Type B pancreatic cell (in vitro differentiated cells): ENCODE data around the gene RASSF5. TPM values are rescaled to one million over a fixed set of nuclear protein-coding genes. Genes with fewer than 3 reads are reported as not detected.

Source experiments
- DNase-seq: peaks from one replicate; pipeline ENCODE4 v3.0.0; 2021; ENCODE audit warnings: mixed read lengths; ENCODE audit not compliant: unreplicated experiment; ENCODE audit errors: extremely low spot score
- H3K27ac Mint-ChIP-seq: 2 replicates; pipeline ENCODE4 v1.8.0; 2021; ENCODE audit warnings: mild to moderate bottlenecking, mixed read lengths
- H3K27me3 Mint-ChIP-seq: 2 replicates; pipeline ENCODE4 v1.8.0; 2021; ENCODE audit warnings: mixed read lengths
- H3K36me3 Mint-ChIP-seq: 2 replicates; pipeline ENCODE4 v1.8.0; 2021; ENCODE audit warnings: mixed read lengths
- H3K4me1 Mint-ChIP-seq: one replicate; pipeline ENCODE4 v1.8.0; 2021; ENCODE audit warnings: mixed read lengths; ENCODE audit not compliant: unreplicated experiment
- H3K4me3 Mint-ChIP-seq: 2 replicates; pipeline ENCODE4 v1.8.0; 2021; ENCODE audit warnings: mild to moderate bottlenecking, mixed read lengths
- H3K9me3 Mint-ChIP-seq: 2 replicates; pipeline ENCODE4 v1.8.0; 2021; ENCODE audit warnings: mixed read lengths
- total RNA-seq: library from RNA; stranded (reverse); gene quantifications from 2 replicates; pipeline ENCODE4 v1.2.1, GENCODE V29; 2021; ENCODE audit warnings: low replicate concordance
- TF ChIP-seq, protein P1 (sequence below): fragments of 200-600 bp; sonication (generic); conservative IDR thresholded peaks from 2 replicates; pipeline ENCODE4 v1.5.0; 2021; ENCODE audit warnings: antibody characterized with exemption, mild to moderate bottlenecking

Gene RASSF5
- total RNA-seq, 1 donor from 2014 or later = 3.8 TPM

DNA sequence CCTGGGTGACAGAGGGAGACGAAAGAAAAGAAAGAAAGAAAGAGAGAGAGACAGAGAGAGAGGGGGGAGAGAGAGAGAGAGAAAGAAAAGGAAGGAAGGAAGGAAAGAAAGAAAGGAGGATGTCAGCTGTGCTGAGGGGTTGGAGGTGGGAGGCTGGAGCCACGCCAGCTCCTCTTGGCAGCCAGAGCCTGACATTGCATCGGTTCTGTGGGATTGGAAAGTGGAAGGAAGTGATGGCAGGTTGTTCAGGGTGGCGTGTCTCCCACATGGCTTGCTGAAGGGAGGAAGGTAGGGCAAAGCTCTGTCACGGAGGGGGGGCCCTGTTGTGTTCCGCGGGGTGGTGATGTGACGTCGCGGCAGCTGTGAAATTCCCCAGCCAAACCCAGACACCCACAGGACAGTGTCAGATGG is 74.2 kb downstream of the RASSF5 start:
- Mint-ChIP-seq H3K27ac (no peak overlapping the region), H3K9me3 (no peaks in the 10 kb centered on the region), H3K4me1 (peaks cover 3% of the 10 kb centered on the region)

DNA sequence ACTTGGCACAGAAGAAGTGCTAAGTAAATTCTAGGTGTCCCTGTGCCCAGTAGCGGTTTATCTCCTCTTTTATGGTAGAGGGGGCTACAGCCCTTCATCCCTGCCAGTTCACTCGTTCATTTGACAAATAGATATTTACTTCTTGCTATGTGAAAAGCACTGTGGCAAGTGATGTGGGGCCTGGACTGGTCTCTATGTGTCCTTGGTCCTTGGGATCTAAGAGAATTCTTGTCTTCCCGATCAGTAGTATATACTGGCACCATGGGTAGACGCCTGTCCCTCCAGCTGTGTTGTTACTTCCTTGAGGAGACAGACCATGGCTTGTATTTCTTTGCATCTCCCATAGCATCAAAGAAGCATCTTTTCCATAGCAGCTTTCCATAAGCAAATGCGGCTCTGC is 75.2 kb downstream of the RASSF5 start:
- no peaks in the 10 kb centered on the region for H3K36me3 Mint-ChIP-seq
- H3K27ac Mint-ChIP-seq = no peak overlapping the region
- no peaks in the 10 kb centered on the region for H3K9me3 Mint-ChIP-seq
- H3K27me3 Mint-ChIP-seq = peaks cover 6% of the 10 kb centered on the region
- TF ChIP-seq, protein P1, sequence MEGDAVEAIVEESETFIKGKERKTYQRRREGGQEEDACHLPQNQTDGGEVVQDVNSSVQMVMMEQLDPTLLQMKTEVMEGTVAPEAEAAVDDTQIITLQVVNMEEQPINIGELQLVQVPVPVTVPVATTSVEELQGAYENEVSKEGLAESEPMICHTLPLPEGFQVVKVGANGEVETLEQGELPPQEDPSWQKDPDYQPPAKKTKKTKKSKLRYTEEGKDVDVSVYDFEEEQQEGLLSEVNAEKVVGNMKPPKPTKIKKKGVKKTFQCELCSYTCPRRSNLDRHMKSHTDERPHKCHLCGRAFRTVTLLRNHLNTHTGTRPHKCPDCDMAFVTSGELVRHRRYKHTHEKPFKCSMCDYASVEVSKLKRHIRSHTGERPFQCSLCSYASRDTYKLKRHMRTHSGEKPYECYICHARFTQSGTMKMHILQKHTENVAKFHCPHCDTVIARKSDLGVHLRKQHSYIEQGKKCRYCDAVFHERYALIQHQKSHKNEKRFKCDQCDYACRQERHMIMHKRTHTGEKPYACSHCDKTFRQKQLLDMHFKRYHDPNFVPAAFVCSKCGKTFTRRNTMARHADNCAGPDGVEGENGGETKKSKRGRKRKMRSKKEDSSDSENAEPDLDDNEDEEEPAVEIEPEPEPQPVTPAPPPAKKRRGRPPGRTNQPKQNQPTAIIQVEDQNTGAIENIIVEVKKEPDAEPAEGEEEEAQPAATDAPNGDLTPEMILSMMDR = no peak
- no peak overlapping the region for H3K4me3 Mint-ChIP-seq
- no peak for DNase-seq
- H3K4me1 Mint-ChIP-seq = peaks cover 9% of the 10 kb centered on the region

More for the DNA sequence above, 74.2 kb downstream of the RASSF5 start:
- TF ChIP-seq, protein P1 = no peak
- Mint-ChIP-seq H3K27me3 (peaks cover 6% of the 10 kb centered on the region), H3K4me3 (no peak overlapping the region), H3K36me3 (no peaks in the 10 kb centered on the region)
- DNase-seq = no peak

DNA sequence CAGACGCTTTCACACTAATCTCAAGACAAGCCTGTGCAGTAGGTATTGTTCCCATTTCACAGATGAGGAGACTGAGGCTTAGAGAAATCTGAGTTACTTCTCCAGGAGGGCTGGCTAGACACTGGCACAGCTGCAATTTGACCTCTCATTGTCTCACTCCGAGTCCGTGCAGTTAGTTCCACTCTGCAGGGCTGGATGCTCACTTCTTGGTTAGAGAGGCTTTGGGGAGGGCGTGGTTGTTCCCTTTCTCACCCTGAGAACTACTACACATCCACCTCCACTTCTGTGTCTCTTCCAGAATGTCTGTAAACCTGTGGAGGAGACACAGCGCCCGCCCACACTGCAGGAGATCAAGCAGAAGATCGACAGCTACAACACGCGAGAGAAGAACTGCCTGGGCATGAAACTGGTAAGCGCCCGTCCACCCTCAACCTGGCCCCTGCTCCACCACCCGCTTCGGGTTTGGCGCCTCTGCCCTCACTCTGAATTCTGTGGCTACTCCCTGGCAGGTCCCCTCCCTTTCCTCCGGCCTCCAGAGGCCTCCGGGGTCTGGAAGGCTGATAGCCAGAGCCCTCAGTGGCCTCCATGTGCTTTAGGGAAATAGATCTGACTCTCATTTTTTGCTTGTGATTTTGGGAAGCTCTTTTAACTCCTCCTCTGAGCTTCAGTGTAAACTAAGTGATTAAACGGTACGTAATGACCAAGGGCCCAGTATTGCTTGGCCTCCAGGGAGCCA is 75.8 kb downstream of the RASSF5 start:
- H3K9me3 Mint-ChIP-seq = no peaks in the 10 kb centered on the region
- H3K27me3 Mint-ChIP-seq = peaks cover 6% of the 10 kb centered on the region
- TF ChIP-seq, protein P1 = no peak
- H3K36me3 Mint-ChIP-seq = no peaks in the 10 kb centered on the region
- H3K27ac Mint-ChIP-seq = no peak overlapping the region
- H3K4me1 Mint-ChIP-seq = peaks cover 11% of the 10 kb centered on the region
- no peak for DNase-seq
- no peak overlapping the region for H3K4me3 Mint-ChIP-seq

DNA sequence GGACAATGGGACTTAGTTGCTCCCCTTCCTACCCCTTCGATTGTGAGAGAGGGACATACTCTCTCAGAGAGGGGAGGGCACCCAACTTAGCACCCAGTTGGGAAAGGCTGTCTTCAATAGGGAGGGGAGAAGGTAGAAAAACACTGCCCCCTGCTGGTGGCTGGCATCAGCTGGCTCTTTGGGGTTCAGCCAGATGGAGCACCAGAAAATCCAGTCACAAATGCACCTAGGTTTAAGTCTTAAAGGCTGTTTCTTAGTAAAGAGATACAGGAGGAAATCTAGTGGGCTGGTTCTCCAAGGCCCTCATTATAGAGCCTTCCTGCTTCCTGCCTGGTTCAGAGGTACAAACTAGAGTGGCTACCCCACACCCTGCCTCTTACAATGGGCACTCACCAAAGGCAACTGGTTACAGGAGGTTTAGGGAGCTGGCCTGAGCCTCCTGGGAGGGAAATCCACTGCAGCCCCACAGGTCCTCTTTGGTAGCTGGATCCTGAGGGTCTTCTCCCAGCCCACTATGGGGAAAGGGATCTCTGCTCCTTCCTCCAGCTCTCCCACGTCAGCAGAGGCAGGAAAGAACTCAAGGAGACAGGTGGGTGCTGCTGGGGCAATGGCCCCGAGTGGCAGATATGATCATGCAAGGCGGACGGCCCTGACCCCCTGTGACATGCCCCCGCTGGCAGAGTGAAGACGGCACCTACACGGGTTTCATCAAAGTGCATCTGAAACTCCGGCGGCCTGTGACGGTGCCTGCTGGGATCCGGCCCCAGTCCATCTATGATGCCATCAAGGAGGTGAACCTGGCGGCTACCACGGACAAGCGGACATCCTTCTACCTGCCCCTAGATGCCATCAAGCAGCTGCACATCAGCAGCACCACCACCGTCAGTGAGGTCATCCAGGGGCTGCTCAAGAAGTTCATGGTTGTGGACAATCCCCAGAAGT is 76.6 kb downstream of the RASSF5 start:
- peaks cover 6% of the 10 kb centered on the region for H3K27me3 Mint-ChIP-seq
- peaks cover 11% of the 10 kb centered on the region for H3K4me1 Mint-ChIP-seq
- peaks cover 3% of the 10 kb centered on the region for H3K36me3 Mint-ChIP-seq
- H3K4me3 Mint-ChIP-seq = no peak overlapping the region
- no peaks in the 10 kb centered on the region for H3K9me3 Mint-ChIP-seq
- TF ChIP-seq, protein P1 = peak; percentile 92
- no peak for DNase-seq
- H3K27ac Mint-ChIP-seq = no peak overlapping the region

DNA sequence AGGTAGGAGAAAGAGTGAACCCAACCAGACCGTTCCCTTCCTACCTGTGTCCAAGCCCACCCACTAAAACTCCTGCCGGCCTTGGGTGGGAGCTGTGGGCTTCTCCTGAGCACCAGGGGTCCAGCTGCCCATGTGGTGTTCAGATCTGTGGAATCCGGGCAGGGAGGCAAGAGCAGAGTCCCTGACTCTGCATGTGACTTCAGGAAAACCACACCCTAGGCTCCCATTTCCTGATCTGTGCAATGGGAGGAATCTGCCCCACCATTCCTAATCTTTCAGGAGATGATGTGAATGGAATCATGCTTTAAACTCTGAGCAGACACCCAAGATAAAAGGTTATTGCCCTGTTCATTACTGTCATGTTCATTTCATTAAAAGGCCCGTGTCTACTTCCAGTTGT is 77.4 kb downstream of the RASSF5 start:
- Mint-ChIP-seq H3K27ac (no peak overlapping the region), H3K9me3 (no peaks in the 10 kb centered on the region), H3K4me3 (no peak overlapping the region), H3K4me1 (peaks cover 11% of the 10 kb centered on the region), H3K27me3 (peaks cover 6% of the 10 kb centered on the region), H3K36me3 (peaks cover 3% of the 10 kb centered on the region)
- no peak for DNase-seq
- TF ChIP-seq, protein P1 = no peak
